ENCODE data around the gene HUWE1.

DNA sequence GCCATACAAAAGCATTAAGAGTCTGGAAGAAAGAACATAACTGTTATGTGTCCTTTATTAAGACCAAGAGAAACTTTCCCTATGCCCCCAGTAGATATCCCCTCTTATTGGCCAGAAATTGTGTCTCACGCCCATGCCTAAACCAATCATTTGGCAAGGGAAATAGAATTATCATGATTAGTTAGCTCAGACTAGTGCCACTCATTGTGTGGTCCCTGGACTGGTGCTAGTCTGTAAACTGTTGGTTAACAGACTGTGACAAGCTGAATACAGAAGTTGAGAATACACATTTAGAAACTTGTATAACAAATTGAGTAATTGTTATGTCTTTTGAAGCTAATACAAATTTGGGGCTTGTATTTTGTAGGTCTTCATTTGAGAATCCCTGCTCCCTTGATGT, 8.1 kb upstream of the HUWE1 start:
- TF ChIP-seq CTCF (conservative IDR thresholded peaks at IDR 0.05) = no peak
- TF ChIP-seq EZH2 (IDR thresholded peaks at IDR 0.05; ENCODE audit: low read depth) = no peak

All from PC-9 (cell line).